AG09309 (cell line): ENCODE measurements around the gene GRID2.

Experiments
- DNase-seq: peaks from one replicate; pipeline ENCODE4 v3.0.0-alpha.2; 2010; ENCODE audit warnings: low read depth
- H3K4me3 ChIP-seq: 2 replicates; pipeline ENCODE4 v1.5.1; 2011; ENCODE audit warnings: mild to moderate bottlenecking, low read depth, low read length, moderate library complexity; ENCODE audit not compliant: control insufficient read depth
- CTCF ChIP-seq: IDR thresholded peaks from 2 replicates; pipeline ENCODE4 v1.5.1; 2011; ENCODE audit warnings: mild to moderate bottlenecking, low read depth, low read length, inconsistent platforms; ENCODE audit not compliant: insufficient read depth, control insufficient read depth; ENCODE audit errors: missing control alignments

The GRID2 gene

DNA sequence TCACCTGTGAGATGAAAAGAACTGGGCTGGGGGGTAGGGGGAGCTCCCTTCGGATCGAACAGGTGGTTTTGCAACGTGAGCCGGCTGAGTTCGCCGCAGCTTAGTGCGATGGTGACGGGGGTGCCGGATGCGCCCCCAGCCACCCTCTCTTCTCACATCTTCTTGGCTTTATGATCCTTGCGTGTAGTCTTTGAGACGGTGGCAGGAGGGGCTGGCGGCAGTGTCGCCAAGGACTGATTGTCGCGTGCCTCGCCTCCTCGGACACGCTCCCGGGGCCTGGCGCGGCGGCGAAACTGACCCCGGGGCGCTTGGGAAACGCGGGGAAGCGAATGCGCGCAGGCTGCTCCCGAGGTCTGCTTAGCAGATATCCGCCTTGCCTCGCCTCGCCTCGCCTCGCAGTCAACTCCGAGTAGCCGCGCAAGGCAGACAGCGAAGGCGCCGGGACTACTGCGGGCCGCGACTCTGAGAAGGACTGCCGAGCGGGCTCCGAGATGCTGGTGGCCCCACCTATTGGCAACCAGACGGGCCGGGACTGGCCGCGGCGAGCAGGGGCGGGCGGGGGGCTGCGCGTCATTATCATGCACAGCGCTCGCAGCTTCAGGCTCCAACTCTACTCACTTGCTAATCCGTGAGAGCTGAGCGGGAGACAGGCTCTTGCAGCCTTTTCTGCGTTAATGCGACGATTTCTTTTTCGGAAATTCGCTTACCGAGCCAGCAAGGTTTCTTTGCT, 1.5 kb downstream of the GRID2 start:
- no peak for TF ChIP-seq CTCF
- H3K4me3 ChIP-seq = no peak overlapping the region
- DNase-seq = no peak

DNA sequence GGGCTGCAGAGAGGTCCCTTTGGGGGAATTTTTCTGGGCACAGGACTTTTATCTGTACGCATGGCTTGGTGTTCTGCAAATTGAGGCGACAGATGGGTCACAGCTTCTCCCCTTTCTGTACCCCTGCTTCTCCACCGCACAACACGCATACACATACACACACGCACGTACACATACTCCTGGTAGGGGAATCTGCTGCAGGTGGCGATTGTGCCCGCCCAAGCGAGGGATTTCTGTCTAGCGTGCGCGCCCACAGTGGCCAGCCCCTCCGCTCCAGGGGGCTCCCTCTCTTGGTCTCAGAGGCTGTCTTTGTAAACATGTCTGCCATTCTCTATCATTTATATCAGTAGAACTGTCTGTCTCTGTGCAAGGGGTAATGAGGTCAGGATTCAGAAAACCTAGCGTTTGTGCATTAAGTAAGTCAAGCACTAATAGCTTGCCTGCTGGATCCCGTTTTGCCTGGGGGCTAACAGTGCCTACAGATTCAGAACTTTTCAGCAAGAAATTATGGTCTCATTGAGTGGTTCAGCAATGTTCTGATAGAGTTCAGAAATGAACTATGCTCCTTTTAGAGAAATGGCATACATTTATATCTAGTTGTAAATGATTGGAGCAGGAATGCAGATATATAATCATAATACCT, 2.2 kb downstream of the GRID2 start:
- no peak for DNase-seq
- H3K4me3 ChIP-seq = no peak overlapping the region
- no peak for TF ChIP-seq CTCF

DNA sequence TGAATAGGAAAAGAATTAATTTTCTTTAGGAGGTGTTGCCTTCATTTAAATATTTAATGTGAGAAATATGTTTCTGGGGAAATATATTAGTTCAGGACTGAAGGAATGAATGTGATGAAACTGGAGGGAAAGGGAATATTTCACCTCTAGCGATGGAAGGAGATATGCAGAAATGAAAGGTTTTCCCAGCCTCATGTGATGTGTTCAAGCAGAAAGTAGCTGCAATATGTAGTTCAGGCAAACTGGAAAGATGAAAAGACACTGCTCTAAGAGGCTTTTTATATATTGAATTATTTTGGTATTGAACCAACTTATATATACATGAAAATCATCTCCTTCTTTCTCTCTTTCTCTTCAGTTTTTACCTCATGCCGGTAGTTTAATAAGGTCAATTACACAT, 3.4 kb downstream of the GRID2 start:
- no peak for TF ChIP-seq CTCF
- H3K4me3 ChIP-seq = no peak overlapping the region

GRCh38 chr4:92307866-92308265, 4.1 kb downstream of the GRID2 start:
- no peak overlapping the region for H3K4me3 ChIP-seq

More for the DNA sequence above, 3.4 kb downstream of the GRID2 start:
- no peak for DNase-seq

GRCh38 chr4:92317047-92317446, 13.3 kb downstream of the GRID2 start:
- DNase-seq = no peak
- H3K4me3 ChIP-seq = no peak overlapping the region
- no peak for TF ChIP-seq CTCF

More at GRCh38 chr4:92307866-92308265, 4.1 kb downstream of the GRID2 start:
- TF ChIP-seq CTCF = no peak
- no peak for DNase-seq

- no peak for TF ChIP-seq CTCF
- no peak for DNase-seq
These were observed 24.3 kb downstream of the GRID2 start for GRCh38 chr4:92328095-92328494.

More at GRCh38 chr4:92328095-92328494, 24.3 kb downstream of the GRID2 start:
- no peak overlapping the region for H3K4me3 ChIP-seq
